Neural cell (in vitro differentiated cells): ENCODE results near the gene CIB4. TPM values are rescaled to one million over a fixed set of nuclear protein-coding genes. Genes with fewer than 3 reads are reported as not detected.
"Not testable (repeated sequence)": the region's sequence is repeated elsewhere in the genome, so short reads cannot be mapped to it uniquely, and the experiment has no call there.

Experiments used
- H2AFZ ChIP-seq: fragments of 200-600, 300-800 bp; sonication (generic), shearing (Covaris generic); 2 replicates; pipeline ENCODE4 v1.6.0; 2014; ENCODE audit warnings: low read depth, mild to moderate bottlenecking, antibody characterized with exemption, low read length, moderate library complexity
- H3F3A ChIP-seq: fragments of 200-600 bp; shearing (Covaris generic); 2 replicates; pipeline ENCODE4 v1.6.1; 2016; ENCODE audit warnings: mild to moderate bottlenecking, moderate library complexity, mixed read lengths, antibody characterized with exemption, low read length; ENCODE audit not compliant: insufficient read depth, poor library complexity, severe bottlenecking
- H3K27ac ChIP-seq: fragments of 200-600, 300-800 bp; sonication (generic), shearing (Covaris generic); 2 replicates; pipeline ENCODE4 v1.5.1; 2014; ENCODE audit warnings: mild to moderate bottlenecking, low read length, moderate library complexity
- H3K27me3 ChIP-seq: fragments of 300-800, 200-600 bp; sonication (generic), shearing (Covaris generic); 2 replicates; pipeline ENCODE4 v1.6.0; 2014; ENCODE audit warnings: mild to moderate bottlenecking, low read depth, low read length, moderate library complexity; ENCODE audit not compliant: insufficient read depth
- H3K36me3 ChIP-seq: fragments of 300-800, 200-600 bp; sonication (generic), shearing (Covaris generic); 2 replicates; pipeline ENCODE4 v1.5.1; 2014; ENCODE audit warnings: mild to moderate bottlenecking, antibody characterized with exemption, low read length, moderate library complexity; ENCODE audit not compliant: insufficient read depth
- H3K4me2 ChIP-seq: fragments of 300-800, 200-600 bp; sonication (generic), shearing (Covaris generic); 2 replicates; pipeline ENCODE4 v1.6.0; 2014; ENCODE audit warnings: mild to moderate bottlenecking, low read length
- H3K4me3 ChIP-seq: fragments of 300-800, 200-600 bp; sonication (generic), shearing (Covaris generic); 2 replicates; pipeline ENCODE4 v1.5.1; 2014; ENCODE audit warnings: mild to moderate bottlenecking, low read length, moderate library complexity
- H3K79me2 ChIP-seq: fragments of 200-600 bp; shearing (Covaris generic); replicated peaks from 2 replicates; pipeline ENCODE4 v1.6.0; 2014; ENCODE audit warnings: mild to moderate bottlenecking, low read length, moderate library complexity; ENCODE audit not compliant: insufficient read depth
- H3K9ac ChIP-seq: fragments of 300-800, 200-600 bp; sonication (generic), shearing (Covaris generic); 2 replicates; pipeline ENCODE4 v1.6.1; 2016; ENCODE audit warnings: mild to moderate bottlenecking, low read length, mixed read lengths
- H3K9me2 ChIP-seq: fragments of 200-600 bp; shearing (Covaris generic); 2 replicates; pipeline ENCODE4 v1.6.1; 2016; ENCODE audit warnings: mild to moderate bottlenecking, low read length, mixed read lengths; ENCODE audit not compliant: insufficient read depth
- H3K9me3 ChIP-seq: fragments of 200-600, 300-800 bp; sonication (generic), shearing (Covaris generic); 2 replicates; pipeline ENCODE4 v1.6.1; 2016; ENCODE audit warnings: mild to moderate bottlenecking, mixed run types, low read length, moderate library complexity, mixed read lengths
- H4K20me1 ChIP-seq: fragments of 200-600 bp; shearing (Covaris generic); 2 replicates; pipeline ENCODE4 v1.6.1; 2016; ENCODE audit warnings: mild to moderate bottlenecking, mixed run types; ENCODE audit not compliant: insufficient read depth
- EP300 ChIP-seq: fragments of 450-650 bp; conservative IDR thresholded peaks from 2 replicates; pipeline ENCODE4 v1.6.1; 2014; ENCODE audit warnings: antibody characterized with exemption, mild to moderate bottlenecking, moderate library complexity; ENCODE audit not compliant: poor library complexity, severe bottlenecking
- EZH2 ChIP-seq: fragments of 200-600, 300-800 bp; shearing (Covaris generic), sonication (generic); IDR thresholded peaks from 2 replicates; pipeline ENCODE4 v1.6.1; 2014; ENCODE audit warnings: antibody characterized with exemption, low read length, borderline replicate concordance, mild to moderate bottlenecking; ENCODE audit not compliant: insufficient read depth, poor library complexity, severe bottlenecking
- MXI1 ChIP-seq: fragments of 450-650 bp; conservative IDR thresholded peaks from 2 replicates; pipeline ENCODE4 v1.6.1; 2014; ENCODE audit warnings: antibody characterized with exemption, mild to moderate bottlenecking; ENCODE audit not compliant: poor library complexity, severe bottlenecking
- POLR2AphosphoS5 ChIP-seq: IDR thresholded peaks from 2 replicates; pipeline ENCODE4 v1.6.1; 2012
- RAD21 ChIP-seq: fragments of 450-650 bp; conservative IDR thresholded peaks from 2 replicates; pipeline ENCODE4 v1.6.1; 2014; ENCODE audit warnings: antibody characterized with exemption, mild to moderate bottlenecking, moderate library complexity
- SMC3 ChIP-seq: fragments of 450-650 bp; conservative IDR thresholded peaks from 2 replicates; pipeline ENCODE4 v1.6.1; 2014; ENCODE audit warnings: antibody characterized with exemption, mild to moderate bottlenecking, moderate library complexity; ENCODE audit not compliant: poor library complexity
- TAF1 ChIP-seq: IDR thresholded peaks from 2 replicates; pipeline ENCODE4 v1.6.1; 2012; ENCODE audit warnings: low read depth
- polyA plus RNA-seq: library from polyadenylated mRNA; depleted of rRNA; stranded (reverse); fragments of >200 nt; gene quantifications from 2 replicates; pipeline ENCODE4 v1.2.3, GENCODE V29; 2014
- TF ChIP-seq, protein P1 (sequence below): IDR thresholded peaks from 2 replicates; pipeline ENCODE4 v1.6.1; 2012; ENCODE audit warnings: borderline replicate concordance
- TF ChIP-seq, protein P2 (sequence below): fragments of 450-650 bp; IDR thresholded peaks from 2 replicates; pipeline ENCODE4 v1.5.1; 2014; ENCODE audit warnings: antibody characterized with exemption, mild to moderate bottlenecking, moderate library complexity; ENCODE audit not compliant: poor library complexity, severe bottlenecking

Gene CIB4
- polyA plus RNA-seq, 1 donor from 2014 or later, result not detected

DNA sequence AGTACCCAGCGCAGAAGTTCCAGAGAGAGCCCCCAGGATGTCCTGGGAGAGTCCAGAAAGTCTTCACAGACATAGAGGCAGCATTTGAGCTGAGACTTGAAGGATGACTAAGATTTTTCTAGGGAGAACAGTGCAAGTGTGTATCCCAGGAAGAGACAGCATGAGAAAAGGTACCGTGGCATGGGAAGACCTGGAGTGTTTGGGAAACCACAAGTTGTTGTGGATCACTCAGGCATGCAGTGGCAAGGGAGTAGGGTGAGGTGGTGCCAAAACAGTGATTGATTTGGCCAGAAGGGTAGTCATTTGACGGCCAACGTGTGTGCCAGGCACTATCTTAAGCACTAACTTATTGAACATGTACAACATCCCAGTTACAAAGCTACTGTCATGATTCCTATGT, 26.9 kb upstream of the CIB4 start:
- no peaks in the 10 kb centered on the region for H3K79me2 ChIP-seq

DNA sequence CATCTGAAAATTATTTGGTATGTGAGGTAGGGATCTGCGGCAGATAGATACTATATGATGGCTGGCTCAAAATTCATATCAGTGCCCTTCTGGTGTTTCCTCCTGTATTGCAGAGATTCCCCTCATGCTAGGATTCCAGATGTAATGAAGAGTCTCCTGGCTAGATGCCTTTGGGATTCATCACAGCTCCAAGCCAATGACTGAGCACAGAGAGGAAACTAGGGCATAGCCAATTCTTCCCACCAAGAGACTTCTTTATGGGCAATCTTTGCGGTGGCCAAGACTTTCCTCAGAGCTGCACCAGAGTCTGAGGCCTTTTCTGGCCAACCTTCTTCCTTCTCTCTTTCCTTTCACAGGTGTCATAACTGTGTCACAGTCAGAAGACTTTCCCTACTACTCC, 25.5 kb upstream of the CIB4 start:
- no peaks in the 10 kb centered on the region for H3K27me3 ChIP-seq
- H3K9me2 ChIP-seq, result no peaks in the 10 kb centered on the region
- no peak overlapping the region for H3K27ac ChIP-seq
- no peaks in the 10 kb centered on the region for H3K79me2 ChIP-seq
- no peaks in the 10 kb centered on the region for H4K20me1 ChIP-seq
- H3K9me3 ChIP-seq, result no peaks in the 10 kb centered on the region
- no peak overlapping the region for H3K9ac ChIP-seq
- H2AFZ ChIP-seq, result no peak overlapping the region
- no peak overlapping the region for H3K4me3 ChIP-seq
- TF ChIP-seq EP300 (no peak), POLR2AphosphoS5 (no peak), SMC3 (no peak), RAD21 (no peak), EZH2 (no peak), TAF1 (no peak), MXI1 (no peak)
- TF ChIP-seq, protein P1, sequence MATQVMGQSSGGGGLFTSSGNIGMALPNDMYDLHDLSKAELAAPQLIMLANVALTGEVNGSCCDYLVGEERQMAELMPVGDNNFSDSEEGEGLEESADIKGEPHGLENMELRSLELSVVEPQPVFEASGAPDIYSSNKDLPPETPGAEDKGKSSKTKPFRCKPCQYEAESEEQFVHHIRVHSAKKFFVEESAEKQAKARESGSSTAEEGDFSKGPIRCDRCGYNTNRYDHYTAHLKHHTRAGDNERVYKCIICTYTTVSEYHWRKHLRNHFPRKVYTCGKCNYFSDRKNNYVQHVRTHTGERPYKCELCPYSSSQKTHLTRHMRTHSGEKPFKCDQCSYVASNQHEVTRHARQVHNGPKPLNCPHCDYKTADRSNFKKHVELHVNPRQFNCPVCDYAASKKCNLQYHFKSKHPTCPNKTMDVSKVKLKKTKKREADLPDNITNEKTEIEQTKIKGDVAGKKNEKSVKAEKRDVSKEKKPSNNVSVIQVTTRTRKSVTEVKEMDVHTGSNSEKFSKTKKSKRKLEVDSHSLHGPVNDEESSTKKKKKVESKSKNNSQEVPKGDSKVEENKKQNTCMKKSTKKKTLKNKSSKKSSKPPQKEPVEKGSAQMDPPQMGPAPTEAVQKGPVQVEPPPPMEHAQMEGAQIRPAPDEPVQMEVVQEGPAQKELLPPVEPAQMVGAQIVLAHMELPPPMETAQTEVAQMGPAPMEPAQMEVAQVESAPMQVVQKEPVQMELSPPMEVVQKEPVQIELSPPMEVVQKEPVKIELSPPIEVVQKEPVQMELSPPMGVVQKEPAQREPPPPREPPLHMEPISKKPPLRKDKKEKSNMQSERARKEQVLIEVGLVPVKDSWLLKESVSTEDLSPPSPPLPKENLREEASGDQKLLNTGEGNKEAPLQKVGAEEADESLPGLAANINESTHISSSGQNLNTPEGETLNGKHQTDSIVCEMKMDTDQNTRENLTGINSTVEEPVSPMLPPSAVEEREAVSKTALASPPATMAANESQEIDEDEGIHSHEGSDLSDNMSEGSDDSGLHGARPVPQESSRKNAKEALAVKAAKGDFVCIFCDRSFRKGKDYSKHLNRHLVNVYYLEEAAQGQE, result no peak
- TF ChIP-seq, protein P2, sequence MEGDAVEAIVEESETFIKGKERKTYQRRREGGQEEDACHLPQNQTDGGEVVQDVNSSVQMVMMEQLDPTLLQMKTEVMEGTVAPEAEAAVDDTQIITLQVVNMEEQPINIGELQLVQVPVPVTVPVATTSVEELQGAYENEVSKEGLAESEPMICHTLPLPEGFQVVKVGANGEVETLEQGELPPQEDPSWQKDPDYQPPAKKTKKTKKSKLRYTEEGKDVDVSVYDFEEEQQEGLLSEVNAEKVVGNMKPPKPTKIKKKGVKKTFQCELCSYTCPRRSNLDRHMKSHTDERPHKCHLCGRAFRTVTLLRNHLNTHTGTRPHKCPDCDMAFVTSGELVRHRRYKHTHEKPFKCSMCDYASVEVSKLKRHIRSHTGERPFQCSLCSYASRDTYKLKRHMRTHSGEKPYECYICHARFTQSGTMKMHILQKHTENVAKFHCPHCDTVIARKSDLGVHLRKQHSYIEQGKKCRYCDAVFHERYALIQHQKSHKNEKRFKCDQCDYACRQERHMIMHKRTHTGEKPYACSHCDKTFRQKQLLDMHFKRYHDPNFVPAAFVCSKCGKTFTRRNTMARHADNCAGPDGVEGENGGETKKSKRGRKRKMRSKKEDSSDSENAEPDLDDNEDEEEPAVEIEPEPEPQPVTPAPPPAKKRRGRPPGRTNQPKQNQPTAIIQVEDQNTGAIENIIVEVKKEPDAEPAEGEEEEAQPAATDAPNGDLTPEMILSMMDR, result no peak
- no peaks in the 10 kb centered on the region for H3K36me3 ChIP-seq
- no peaks in the 10 kb centered on the region for H3F3A ChIP-seq
- H3K4me2 ChIP-seq, result no peak overlapping the region

More for the DNA sequence above, 26.9 kb upstream of the CIB4 start:
- no peaks in the 10 kb centered on the region for H4K20me1 ChIP-seq
- H3F3A ChIP-seq, result no peaks in the 10 kb centered on the region
- H3K36me3 ChIP-seq, result no peaks in the 10 kb centered on the region
- H3K9ac ChIP-seq, result no peak overlapping the region
- TF ChIP-seq RAD21, result no peak
- TF ChIP-seq SMC3, result no peak
- TF ChIP-seq POLR2AphosphoS5, result no peak
- H3K27ac ChIP-seq, result no peak overlapping the region
- H3K27me3 ChIP-seq, result no peaks in the 10 kb centered on the region
- H3K4me3 ChIP-seq, result no peak overlapping the region
- H2AFZ ChIP-seq, result no peak overlapping the region
- no peaks in the 10 kb centered on the region for H3K9me2 ChIP-seq
- H3K4me2 ChIP-seq, result no peak overlapping the region
- no peaks in the 10 kb centered on the region for H3K9me3 ChIP-seq

DNA sequence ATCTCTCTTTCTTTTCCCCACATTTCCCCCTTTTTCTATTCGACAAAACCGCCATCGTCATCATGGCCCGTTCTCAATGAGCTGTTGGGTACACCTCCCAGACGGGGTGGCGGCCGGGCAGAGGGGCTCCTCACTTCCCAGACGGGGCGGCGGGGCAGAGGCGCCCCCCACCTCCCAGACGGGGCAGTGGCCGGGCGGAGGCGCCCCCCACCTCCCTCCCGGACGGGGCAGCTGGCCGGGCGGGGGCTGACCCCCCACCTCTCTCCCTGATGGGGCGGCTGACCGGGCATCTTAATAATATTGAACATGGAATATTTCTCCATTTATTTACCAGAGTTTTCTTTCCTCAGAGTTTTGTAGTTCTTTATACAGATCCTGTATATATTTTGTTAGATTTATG, 24.1 kb upstream of the CIB4 start:
- not testable (repeated sequence) for H3K9ac ChIP-seq, H3K27me3 ChIP-seq, H3K36me3 ChIP-seq, H3K79me2 ChIP-seq, H4K20me1 ChIP-seq, H3K27ac ChIP-seq, H3F3A ChIP-seq, H3K4me2 ChIP-seq, H3K9me3 ChIP-seq, H3K9me2 ChIP-seq, H2AFZ ChIP-seq, H3K4me3 ChIP-seq
